ENCODE measurements around the gene ZFHX3. TPM values are rescaled to one million over a fixed set of nuclear protein-coding genes. Genes with fewer than 3 reads are reported as not detected.

Gene ZFHX3
- total and polyA plus RNA-seq, 2 donors (not counting 1 experiment from before 2014, with no cell fraction given), result 0.54 to 6.6 TPM

- H2AFZ ChIP-seq (ENCODE audit: insufficient read depth, low read depth, low read length, poor library complexity, severe bottlenecking), result no peak overlapping the region
- no peak overlapping the region for H3K27ac ChIP-seq (ENCODE audit: low read length in 2 of 2)
- no peak overlapping the region for H3K9ac ChIP-seq (ENCODE audit: low read length)
- H3K4me1 Mint-ChIP-seq, result peaks cover 2% of the 10 kb centered on the region
- ChIA-PET CTCF (no interaction called here), POLR2A (no interaction called here)
- H3K36me3 ChIP-seq (replicated peaks in 1 of 2; ENCODE audit: control extremely low read depth in 1 of 2, control insufficient read depth in 1 of 2, extremely low read depth in 1 of 2, insufficient read depth in 2 of 2, low read length in 1 of 2), result no peaks in the 10 kb centered on the region
- no peak overlapping the region for H3K4me3 ChIP-seq (ENCODE audit: control extremely low read depth in 1 of 5, extremely low read depth in 1 of 5, insufficient read depth in 1 of 5, low read depth in 2 of 5, low read length in 4 of 5)
- H3K4me3 Mint-ChIP-seq, result no peak overlapping the region
- no peaks in the 10 kb centered on the region for H3K9me3 Mint-ChIP-seq (ENCODE audit: insufficient read depth)
- no peak overlapping the region for H3K4me2 ChIP-seq (replicated peaks; ENCODE audit: low read depth, low read length, poor library complexity, severe bottlenecking)
- H3K4me1 ChIP-seq (ENCODE audit: control insufficient read depth in 2 of 2, insufficient read depth in 2 of 2, low read length in 2 of 2), result no peaks in the 10 kb centered on the region
- no peaks in the 10 kb centered on the region for H3K27me3 Mint-ChIP-seq
- no peak for DNase-seq
- no peak overlapping the region for H3K27ac Mint-ChIP-seq
- H3K9me3 ChIP-seq (ENCODE audit: control extremely low read depth in 1 of 3, control insufficient read depth in 2 of 3, insufficient read depth in 1 of 3, low read length in 2 of 3), result no peaks in the 10 kb centered on the region
- no peaks in the 10 kb centered on the region for H3K27me3 ChIP-seq (replicated peaks in 1 of 4; ENCODE audit: control extremely low read depth in 1 of 4, control insufficient read depth in 3 of 4, insufficient read depth in 4 of 4, low read length in 3 of 4)
- ATAC-seq (ENCODE audit: low read depth), result no peak
- intact Hi-C loops (cut with micrococcal nuclease), result no loop called here
- no peaks in the 10 kb centered on the region for H4K20me1 ChIP-seq (ENCODE audit: control insufficient read depth, insufficient read depth, low read length, poor library complexity, severe bottlenecking)
- no peak for TF ChIP-seq EZH2 (IDR thresholded peaks at IDR 0.05; ENCODE audit: borderline replicate concordance, insufficient read depth, low read depth, low read length, poor library complexity, severe bottlenecking)
- TF ChIP-seq CTCF (IDR thresholded peaks at IDR 0.05), result no peak
- 89% methylated on average over 3 of the region's 7 CpGs for WGBS (ENCODE audit: insufficient coverage)
- H3K79me2 ChIP-seq (ENCODE audit: control insufficient read depth, insufficient read depth, low read length), result no peaks in the 10 kb centered on the region
Measured at GRCh38 chr16:72985995-72986394, 61.9 kb downstream of the ZFHX3 start.

GRCh38 chr16:72985148-72985941 is 62.6 kb downstream of the ZFHX3 start:
- H4K20me1 ChIP-seq (ENCODE audit: control insufficient read depth, insufficient read depth, low read length, poor library complexity, severe bottlenecking), result no peaks in the 10 kb centered on the region
- POLR2A ChIA-PET, result no interaction called here
- no peak overlapping the region for H3K9ac ChIP-seq (ENCODE audit: low read length)
- CTCF ChIA-PET, result no interaction called here
- H3K27ac ChIP-seq (ENCODE audit: low read length in 2 of 2), result no peak overlapping the region
- H3K9me3 ChIP-seq (ENCODE audit: control extremely low read depth in 1 of 3, control insufficient read depth in 2 of 3, insufficient read depth in 1 of 3, low read length in 2 of 3), result no peaks in the 10 kb centered on the region
- H3K27me3 ChIP-seq (replicated peaks in 1 of 4; ENCODE audit: control extremely low read depth in 1 of 4, control insufficient read depth in 3 of 4, insufficient read depth in 4 of 4, low read length in 3 of 4), result no peaks in the 10 kb centered on the region
- no peak overlapping the region for H3K4me3 ChIP-seq (ENCODE audit: control extremely low read depth in 1 of 5, extremely low read depth in 1 of 5, insufficient read depth in 1 of 5, low read depth in 2 of 5, low read length in 4 of 5)
- Mint-ChIP-seq H3K27ac (no peak overlapping the region), H3K9me3 (ENCODE audit: insufficient read depth) (no peaks in the 10 kb centered on the region), H3K4me3 (no peak overlapping the region), H3K27me3 (no peaks in the 10 kb centered on the region), H3K4me1 (peaks cover under 1% of the 10 kb centered on the region)
- intact Hi-C loops (cut with micrococcal nuclease), result no loop called here
- ATAC-seq (ENCODE audit: low read depth) (no peak), DNase-seq (no peak)
- H3K36me3 ChIP-seq (replicated peaks in 1 of 2; ENCODE audit: control extremely low read depth in 1 of 2, control insufficient read depth in 1 of 2, extremely low read depth in 1 of 2, insufficient read depth in 2 of 2, low read length in 1 of 2), result no peaks in the 10 kb centered on the region
- TF ChIP-seq EZH2 (IDR thresholded peaks at IDR 0.05; ENCODE audit: borderline replicate concordance, insufficient read depth, low read depth, low read length, poor library complexity, severe bottlenecking) (no peak), CTCF (IDR thresholded peaks at IDR 0.05) (no peak)
- 94% methylated on average over 8 of the region's 11 CpGs for WGBS (ENCODE audit: insufficient coverage)
- no peak overlapping the region for H3K4me2 ChIP-seq (replicated peaks; ENCODE audit: low read depth, low read length, poor library complexity, severe bottlenecking)
- H3K4me1 ChIP-seq (ENCODE audit: control insufficient read depth in 2 of 2, insufficient read depth in 2 of 2, low read length in 2 of 2), result no peaks in the 10 kb centered on the region
- no peaks in the 10 kb centered on the region for H3K79me2 ChIP-seq (ENCODE audit: control insufficient read depth, insufficient read depth, low read length)
- H2AFZ ChIP-seq (ENCODE audit: insufficient read depth, low read depth, low read length, poor library complexity, severe bottlenecking), result no peak overlapping the region

Data from B cell (primary cell).